ENCODE results near the gene ABCB9.
"Not testable (repeated sequence)": the region's sequence is repeated elsewhere in the genome, so short reads cannot be mapped to it uniquely, and the experiment has no call there.

Gene ABCB9

GRCh38 chr12:122965851-122966742 lies at the start of gene ABCB9:
ABCB9 (minus strand) TSS chr12:122966463; CDS start chr12:122960235, 6,228 bp downstream.
- peak; percentile 98 for DNase-seq (ENCODE audit: low spot score)

GRCh38 chr12:123014473-123014872 lies 48.2 kb upstream of the ABCB9 start:
- not testable (repeated sequence) for DNase-seq (ENCODE audit: low spot score)

- no peak for DNase-seq (ENCODE audit: low spot score)
Measured at GRCh38 chr12:123013185-123014095, 47.2 kb upstream of the ABCB9 start.

GRCh38 chr12:123011701-123012100 lies 45.4 kb upstream of the ABCB9 start:
- DNase-seq (ENCODE audit: low spot score), result no peak

- no peak for DNase-seq (ENCODE audit: low spot score)
Measured at GRCh38 chr12:123010681-123011080, 44.4 kb upstream of the ABCB9 start.

- DNase-seq (ENCODE audit: low spot score), result no peak
Measured at GRCh38 chr12:123010110-123010509, 43.8 kb upstream of the ABCB9 start.

- no peak for DNase-seq (ENCODE audit: low spot score)
Measured at GRCh38 chr12:123006977-123007376, 40.7 kb upstream of the ABCB9 start.

- DNase-seq (ENCODE audit: low spot score), result no peak
Measured at GRCh38 chr12:123005081-123005626, 38.9 kb upstream of the ABCB9 start.

GRCh38 chr12:123004287-123004686 lies 38.0 kb upstream of the ABCB9 start:
- DNase-seq (ENCODE audit: low spot score), result no peak

GRCh38 chr12:123003257-123003656 lies 37.0 kb upstream of the ABCB9 start:
- DNase-seq (ENCODE audit: low spot score), result no peak

- no peak for DNase-seq (ENCODE audit: low spot score)
Measured at GRCh38 chr12:123001464-123001863, 35.2 kb upstream of the ABCB9 start.

GRCh38 chr12:123000578-123000977 lies 34.3 kb upstream of the ABCB9 start:
- no peak for DNase-seq (ENCODE audit: low spot score)

GRCh38 chr12:122999986-123000420 lies 33.7 kb upstream of the ABCB9 start:
- DNase-seq (ENCODE audit: low spot score), result no peak

- DNase-seq (ENCODE audit: low spot score), result no peak
Measured at GRCh38 chr12:122999196-122999946, 33.1 kb upstream of the ABCB9 start.

GRCh38 chr12:122998316-122998715 lies 32.1 kb upstream of the ABCB9 start:
- no peak for DNase-seq (ENCODE audit: low spot score)

- no peak for DNase-seq (ENCODE audit: low spot score)
Measured at GRCh38 chr12:122997343-122998250, 31.3 kb upstream of the ABCB9 start.

- DNase-seq (ENCODE audit: low spot score), result no peak
Measured at GRCh38 chr12:122996621-122997342, 30.5 kb upstream of the ABCB9 start.

GRCh38 chr12:122996188-122996601 lies 29.9 kb upstream of the ABCB9 start:
- no peak for DNase-seq (ENCODE audit: low spot score)

- DNase-seq (ENCODE audit: low spot score), result no peak
Measured at GRCh38 chr12:122995503-122996187, 29.4 kb upstream of the ABCB9 start.

All from GM03348 (cell line).